Measurements from ENCODE around the gene RHBDL3.

GRCh38 chr17:32283745-32284201 lies 18.1 kb downstream of the RHBDL3 start:
- TF ChIP-seq CTCF (IDR thresholded peaks at IDR 0.05) (no peak), POLR2A (IDR thresholded peaks at IDR 0.05) (no peak)
